Activated naive CD8-positive, alpha-beta T cell treated with anti-CD3 and anti-CD28 coated beads, Interleukin-2, amount 10 ng/mL, durations not matched to agents 7 days and 5 days (primary cell): ENCODE results near the gene BRSK2. TPM values are rescaled to one million over a fixed set of nuclear protein-coding genes. Genes with fewer than 3 reads are reported as not detected.

ENCODE experiments used
- ATAC-seq: fragments of 150-1000 bp; cut with Tn5 transposase; one replicate; pipeline ENCODE4 v1.10.0; 2021; ENCODE audit warnings: low read depth, moderate library complexity
- POLR2A ChIA-PET: fragments of 350-600 bp; sonication (Branson Sonifier 250); formaldehyde crosslinking; loops from one replicate; lab custom pipeline; 2021; ENCODE audit warnings: antibody characterized with exemption; lab: Charles Lee
- DNase-seq: peaks from one replicate; pipeline ENCODE4 v3.0.0; 2021
- H3K27ac Mint-ChIP-seq: one replicate; pipeline ENCODE4 v1.8.0; 2022; ENCODE audit warnings: mild to moderate bottlenecking, mixed read lengths
- H3K27me3 Mint-ChIP-seq: one replicate; pipeline ENCODE4 v1.8.0; 2022; ENCODE audit warnings: mild to moderate bottlenecking, moderate library complexity, mixed read lengths
- H3K36me3 Mint-ChIP-seq: one replicate; pipeline ENCODE4 v1.8.0; 2021; ENCODE audit warnings: mild to moderate bottlenecking, mixed read lengths
- H3K4me1 Mint-ChIP-seq: one replicate; pipeline ENCODE4 v1.8.0; 2021; ENCODE audit warnings: mixed read lengths
- H3K4me3 Mint-ChIP-seq: one replicate; pipeline ENCODE4 v1.8.0; 2022; ENCODE audit warnings: mild to moderate bottlenecking, moderate library complexity, mixed read lengths
- H3K9me3 Mint-ChIP-seq: one replicate; pipeline ENCODE4 v1.8.0; 2021; ENCODE audit warnings: mixed read lengths
- total RNA-seq, 2 experiments: library from RNA; stranded (reverse); gene quantifications; one replicate each; pipeline ENCODE4 v1.2.3, GENCODE V29; 2021

The BRSK2 gene
- total RNA-seq, 2 experiments from 2014 or later: 0.36 to 0.37 TPM

DNA sequence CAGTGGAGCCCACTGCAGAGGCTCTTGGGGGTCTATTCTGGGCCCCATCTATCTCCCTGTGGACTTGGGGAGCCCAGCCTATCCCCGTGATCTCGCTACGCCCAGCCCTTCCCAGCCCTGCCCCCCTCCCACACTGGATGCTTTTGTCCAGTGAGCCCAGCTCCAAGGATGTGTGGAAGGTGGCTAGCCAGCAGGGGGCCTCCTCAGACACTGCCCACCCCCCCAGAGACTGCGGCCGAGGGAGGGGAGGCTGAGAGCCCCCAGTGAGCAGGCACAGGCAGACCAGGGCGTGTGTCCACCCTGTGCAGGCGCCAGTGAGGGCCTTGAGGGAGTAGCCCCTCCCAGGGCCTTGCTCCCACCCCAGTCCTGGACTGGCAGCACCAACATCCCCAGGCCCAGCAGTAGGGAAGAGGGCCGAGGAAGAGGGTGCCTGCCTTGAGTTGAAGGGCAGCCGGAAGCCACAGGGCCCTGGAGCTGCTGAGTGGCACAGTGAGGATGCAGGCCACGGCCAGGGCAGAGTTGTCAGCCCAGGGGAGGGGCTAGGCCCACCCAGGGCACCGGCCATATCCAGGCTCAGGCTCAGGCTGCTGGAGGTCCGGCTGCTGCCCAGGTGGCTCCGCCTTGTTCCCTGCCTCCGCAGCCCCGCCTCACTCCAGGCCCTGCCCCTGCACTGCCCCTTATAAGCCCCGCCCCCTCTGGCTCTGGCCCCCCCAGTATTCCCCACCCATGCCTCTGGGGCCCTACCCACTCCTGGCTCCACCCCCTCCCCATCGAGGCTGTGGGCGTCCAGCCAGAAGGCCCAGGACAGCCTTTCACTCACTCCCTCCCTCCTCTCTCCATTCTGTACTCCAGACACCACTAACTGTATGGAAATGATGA lies 68.8 kb downstream of the BRSK2 start:
- Mint-ChIP-seq H3K9me3 (no peaks in the 10 kb centered on the region), H3K27ac (no peak overlapping the region), H3K27me3 (no peaks in the 10 kb centered on the region), H3K4me3 (no peak overlapping the region), H3K4me1 (no peaks in the 10 kb centered on the region), H3K36me3 (no peaks in the 10 kb centered on the region)
- ATAC-seq: no peak
- DNase-seq: no peak
- POLR2A ChIA-PET: no interaction called here

DNA sequence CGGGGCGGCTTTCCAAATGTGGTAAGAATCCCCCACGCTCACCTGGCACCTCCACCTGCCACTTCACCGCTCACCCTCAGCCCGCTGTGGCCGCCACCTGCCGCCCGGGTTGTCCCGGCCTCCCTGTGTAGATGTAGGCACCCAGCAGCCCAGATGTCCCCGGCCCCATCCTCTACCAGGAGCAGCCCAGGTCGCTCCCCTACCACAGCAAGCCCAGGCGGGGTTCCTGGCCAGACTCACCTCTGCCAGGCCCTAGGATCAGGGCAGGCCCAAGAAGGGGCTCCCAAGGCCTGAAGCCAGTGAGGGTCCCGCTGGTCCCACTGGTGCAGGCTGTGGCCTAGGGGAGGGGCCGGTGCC lies 69.5 kb downstream of the BRSK2 start:
- POLR2A ChIA-PET: no interaction called here
- no peaks in the 10 kb centered on the region for H3K4me1 Mint-ChIP-seq
- DNase-seq (no peak), ATAC-seq (no peak)
- H3K4me3 Mint-ChIP-seq: no peak overlapping the region
- no peak overlapping the region for H3K27ac Mint-ChIP-seq
- H3K27me3 Mint-ChIP-seq: no peaks in the 10 kb centered on the region
- no peaks in the 10 kb centered on the region for H3K36me3 Mint-ChIP-seq
- H3K9me3 Mint-ChIP-seq: no peaks in the 10 kb centered on the region

DNA sequence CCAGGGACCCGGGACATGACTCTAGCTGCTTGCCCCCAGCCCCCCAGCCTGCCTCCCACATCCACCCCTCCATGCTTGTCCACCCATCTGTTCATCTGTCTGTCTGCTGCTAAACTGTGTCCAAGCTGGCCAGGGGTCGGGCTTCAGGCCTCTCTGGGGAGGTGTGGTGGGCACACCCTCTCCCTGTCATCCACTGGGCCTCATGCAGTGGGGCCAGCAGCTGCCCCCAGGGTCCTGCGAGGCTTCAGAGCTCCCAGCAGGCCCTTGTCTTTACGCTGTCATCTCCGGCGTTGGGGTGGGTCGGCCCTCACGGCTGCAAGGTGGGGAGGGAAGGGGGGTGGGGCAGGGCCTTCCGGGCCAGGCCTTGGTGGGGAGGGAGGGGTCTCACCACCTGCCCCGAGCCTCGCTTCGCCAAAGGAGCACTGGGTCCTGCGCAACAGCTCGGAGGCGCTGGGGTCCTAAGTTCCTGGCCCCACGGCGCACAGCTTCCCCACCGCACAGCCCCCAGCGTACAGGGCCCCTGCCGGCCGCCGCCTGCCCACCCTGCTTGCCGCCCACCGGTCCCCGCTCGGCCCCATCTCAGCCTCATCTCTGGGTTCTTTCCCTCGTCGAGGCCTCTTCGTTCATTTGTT lies 70.1 kb downstream of the BRSK2 start:
- DNase-seq: no peak
- no peaks in the 10 kb centered on the region for H3K36me3 Mint-ChIP-seq
- H3K4me3 Mint-ChIP-seq: no peak overlapping the region
- ATAC-seq: no peak
- no peaks in the 10 kb centered on the region for H3K9me3 Mint-ChIP-seq
- POLR2A ChIA-PET: no interaction called here
- H3K27ac Mint-ChIP-seq: no peak overlapping the region
- H3K4me1 Mint-ChIP-seq: no peaks in the 10 kb centered on the region
- H3K27me3 Mint-ChIP-seq: no peaks in the 10 kb centered on the region

DNA sequence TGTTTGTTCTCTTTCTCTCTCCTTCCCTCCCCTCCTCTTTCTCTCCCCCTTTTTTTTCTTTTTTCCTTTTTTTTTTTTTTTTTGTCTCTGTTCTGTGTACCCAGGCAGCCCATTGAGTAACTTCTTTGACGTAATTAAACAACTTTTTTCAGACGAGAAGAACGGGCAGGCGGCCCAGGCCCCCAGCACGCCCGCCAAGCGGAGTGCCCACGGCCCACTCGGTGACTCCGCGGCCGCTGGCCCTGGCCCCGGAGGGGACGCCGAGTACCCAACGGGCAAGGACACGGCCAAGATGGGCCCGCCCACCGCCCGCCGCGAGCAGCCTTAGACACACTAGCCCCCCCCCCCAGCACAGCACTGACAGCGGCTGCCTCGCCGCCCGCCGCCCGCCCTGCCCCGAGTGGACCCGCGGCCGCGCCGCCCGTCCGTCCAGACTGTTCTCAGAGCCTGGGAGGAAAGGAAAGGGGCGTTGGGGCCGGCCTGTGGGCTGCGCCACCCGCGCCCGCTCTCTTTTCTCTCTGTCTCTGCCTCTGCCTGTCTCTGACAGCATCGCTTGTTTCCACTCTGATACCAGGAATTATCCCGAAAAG lies 70.8 kb downstream of the BRSK2 start:
- ATAC-seq: no peak

DNA sequence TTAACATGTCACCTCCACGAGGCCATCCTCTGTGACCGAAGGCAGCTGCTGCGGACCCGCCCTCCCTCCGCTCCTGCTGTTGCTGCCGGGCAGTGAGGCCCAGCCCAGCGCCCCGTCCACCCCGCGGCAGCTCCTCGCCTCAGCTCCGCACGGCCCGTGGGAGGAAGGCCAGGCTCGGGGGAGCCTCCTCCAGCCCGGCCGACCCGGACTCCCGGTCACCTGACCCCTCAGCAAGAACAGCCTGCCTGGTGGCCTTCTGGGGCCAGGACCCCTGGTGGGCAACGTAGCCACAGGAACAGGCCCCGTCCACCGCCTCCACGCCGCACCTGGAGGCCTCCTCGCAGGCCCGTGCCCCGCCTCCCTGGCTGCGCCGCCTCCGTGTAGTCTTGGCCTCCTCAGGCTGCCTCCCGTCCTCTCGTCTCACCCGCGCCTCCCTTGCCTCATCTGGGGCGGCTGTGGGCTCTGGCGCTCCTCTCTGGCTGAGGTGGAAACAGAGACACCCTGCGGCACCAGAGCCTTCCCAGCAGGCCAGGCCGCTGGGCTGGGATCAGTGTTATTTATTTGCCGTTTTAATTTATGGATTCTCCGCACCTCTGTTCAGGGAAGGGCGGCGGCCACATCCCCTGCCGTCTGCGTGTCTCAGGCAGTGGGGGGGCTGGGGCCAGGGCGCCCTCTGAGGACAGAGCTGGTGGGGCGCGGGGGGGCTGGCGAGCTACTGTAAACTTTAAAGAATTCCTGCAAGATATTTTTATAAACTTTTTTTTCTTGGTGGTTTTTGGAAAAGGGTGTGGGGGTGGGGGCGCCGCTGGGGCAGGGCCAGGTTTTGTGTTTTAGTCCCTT lies 71.5 kb downstream of the BRSK2 start:
- POLR2A ChIA-PET: no interaction called here
- no peak overlapping the region for H3K27ac Mint-ChIP-seq
- H3K36me3 Mint-ChIP-seq: peaks cover 4% of the 10 kb centered on the region
- no peak for DNase-seq
- H3K4me3 Mint-ChIP-seq: no peak overlapping the region
- ATAC-seq: no peak
- no peaks in the 10 kb centered on the region for H3K27me3 Mint-ChIP-seq
- H3K4me1 Mint-ChIP-seq: no peaks in the 10 kb centered on the region
- H3K9me3 Mint-ChIP-seq: no peaks in the 10 kb centered on the region

More for the DNA sequence above, 70.8 kb downstream of the BRSK2 start:
- no peak overlapping the region for H3K4me3 Mint-ChIP-seq
- DNase-seq: no peak
- H3K27ac Mint-ChIP-seq: no peak overlapping the region
- H3K9me3 Mint-ChIP-seq: no peaks in the 10 kb centered on the region
- POLR2A ChIA-PET: no interaction called here
- H3K27me3 Mint-ChIP-seq: no peaks in the 10 kb centered on the region
- H3K36me3 Mint-ChIP-seq: peaks cover 1% of the 10 kb centered on the region
- no peaks in the 10 kb centered on the region for H3K4me1 Mint-ChIP-seq

DNA sequence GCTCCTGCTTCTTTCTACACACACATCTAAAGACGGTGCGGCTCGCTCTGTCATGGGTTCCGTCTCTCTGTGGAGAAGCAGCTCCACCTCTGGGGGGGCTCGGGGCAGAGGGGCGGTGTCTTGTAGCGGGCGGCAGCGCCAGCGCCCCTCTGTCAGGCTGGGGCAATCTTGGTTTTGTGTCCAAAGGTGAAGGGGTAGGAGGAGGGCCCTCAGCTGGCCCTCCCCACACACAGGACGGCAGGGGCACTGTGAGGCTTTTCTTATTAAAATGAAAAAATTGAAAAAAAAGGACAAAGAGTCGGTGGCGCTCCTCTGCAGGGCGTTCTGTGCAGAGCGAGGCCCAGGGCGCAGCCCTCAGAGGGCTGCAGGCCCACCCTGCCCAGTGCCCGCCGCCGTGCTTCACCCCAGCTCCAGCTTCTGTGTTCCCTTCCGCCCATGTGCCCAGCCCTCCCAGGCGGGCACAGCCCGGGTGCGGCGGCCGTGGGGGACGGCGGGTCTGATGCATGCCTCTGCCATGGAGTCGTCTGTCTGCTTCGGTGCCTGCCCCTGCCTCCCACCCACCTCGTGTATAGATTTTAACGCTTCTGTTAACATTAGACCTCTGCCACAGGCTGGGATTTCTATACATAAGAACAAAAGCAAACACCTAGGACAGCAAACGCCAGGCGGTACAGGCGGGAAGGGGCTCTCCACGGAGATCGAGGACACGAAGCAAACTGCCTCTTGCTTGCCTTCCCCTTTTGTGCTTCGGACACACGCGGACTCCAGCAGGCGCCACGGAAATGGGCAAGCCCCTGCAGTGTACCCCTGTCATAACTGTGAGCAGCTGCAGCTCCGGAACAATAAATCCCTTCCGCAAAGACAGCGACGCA lies 72.3 kb downstream of the BRSK2 start:
- DNase-seq: no peak
- no peak overlapping the region for H3K4me3 Mint-ChIP-seq
- no peaks in the 10 kb centered on the region for H3K4me1 Mint-ChIP-seq
- no peak for ATAC-seq
- no peaks in the 10 kb centered on the region for H3K9me3 Mint-ChIP-seq
- H3K27me3 Mint-ChIP-seq: no peaks in the 10 kb centered on the region
- H3K27ac Mint-ChIP-seq: no peak overlapping the region
- POLR2A ChIA-PET: no interaction called here
- peaks cover 4% of the 10 kb centered on the region for H3K36me3 Mint-ChIP-seq

DNA sequence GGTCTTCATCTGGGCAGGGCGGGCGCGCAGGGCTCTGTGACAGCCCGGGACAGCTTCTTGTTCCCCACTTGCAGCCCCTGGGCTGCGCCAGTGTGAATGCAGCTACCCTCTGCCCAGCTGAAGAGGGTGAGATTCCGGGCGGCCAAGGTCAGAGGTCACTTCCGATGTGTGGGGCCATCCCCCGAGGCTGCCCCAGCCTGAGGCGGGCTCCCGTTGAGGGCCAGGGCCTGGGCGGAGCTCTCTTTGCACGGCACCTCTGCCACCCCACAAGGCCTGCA lies 72.9 kb downstream of the BRSK2 start:
- no peak overlapping the region for H3K4me3 Mint-ChIP-seq
- H3K27ac Mint-ChIP-seq: no peak overlapping the region
- H3K9me3 Mint-ChIP-seq: no peaks in the 10 kb centered on the region
- H3K27me3 Mint-ChIP-seq: no peaks in the 10 kb centered on the region
- ATAC-seq (no peak), DNase-seq (no peak)
- peaks cover 4% of the 10 kb centered on the region for H3K36me3 Mint-ChIP-seq
- POLR2A ChIA-PET: no interaction called here
- no peaks in the 10 kb centered on the region for H3K4me1 Mint-ChIP-seq

DNA sequence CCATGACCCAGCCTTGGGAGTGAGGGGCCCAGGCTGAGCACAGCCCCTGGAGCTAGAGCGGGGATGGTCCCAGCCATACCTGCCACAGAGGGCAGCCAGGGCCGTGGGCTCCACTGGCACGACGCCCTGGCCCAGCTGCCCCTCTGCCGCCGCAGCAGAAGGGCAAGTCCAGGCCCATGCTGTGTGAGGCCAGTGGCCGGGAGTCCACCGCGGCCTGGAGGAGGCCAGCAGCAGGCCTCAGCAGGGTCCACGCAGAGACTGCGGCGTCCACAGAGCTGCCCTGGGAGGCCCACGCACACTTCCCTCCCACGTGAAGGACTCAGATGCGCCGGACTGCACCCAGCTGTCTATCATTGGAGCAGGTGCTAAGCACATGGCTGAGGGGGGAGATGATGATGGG lies 73.3 kb downstream of the BRSK2 start:
- no peaks in the 10 kb centered on the region for H3K27me3 Mint-ChIP-seq
- no peak overlapping the region for H3K27ac Mint-ChIP-seq
- ATAC-seq (no peak), DNase-seq (no peak)
- H3K4me1 Mint-ChIP-seq: no peaks in the 10 kb centered on the region
- H3K4me3 Mint-ChIP-seq: no peak overlapping the region
- no peaks in the 10 kb centered on the region for H3K9me3 Mint-ChIP-seq
- H3K36me3 Mint-ChIP-seq: peaks cover 4% of the 10 kb centered on the region
- POLR2A ChIA-PET: no interaction called here

DNA sequence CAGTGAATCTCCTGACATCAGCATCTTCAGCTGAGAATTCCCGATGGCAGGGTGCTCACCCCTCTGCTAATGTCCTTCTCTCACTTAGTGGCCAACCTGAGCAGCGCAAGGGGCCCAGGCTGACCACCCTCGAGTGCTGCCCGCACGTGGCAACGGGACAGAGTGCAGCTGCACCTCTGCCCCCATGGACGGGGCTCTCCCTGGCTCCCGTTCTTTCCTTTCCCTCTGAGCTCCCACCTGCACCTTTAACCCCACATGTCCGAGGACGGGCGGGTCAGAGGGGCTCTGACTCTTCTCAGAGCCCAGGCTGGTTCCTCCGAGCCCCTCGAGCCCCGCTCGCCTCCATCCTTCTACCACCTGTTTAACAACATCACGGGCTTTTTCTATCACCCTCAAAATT lies 77.0 kb downstream of the BRSK2 start:
- peaks cover 4% of the 10 kb centered on the region for H3K36me3 Mint-ChIP-seq
- ATAC-seq: no peak
- H3K4me3 Mint-ChIP-seq: no peak overlapping the region
- DNase-seq: no peak
- H3K27ac Mint-ChIP-seq: no peak overlapping the region
- POLR2A ChIA-PET: no interaction called here
- H3K9me3 Mint-ChIP-seq: no peaks in the 10 kb centered on the region
- no peaks in the 10 kb centered on the region for H3K4me1 Mint-ChIP-seq
- no peaks in the 10 kb centered on the region for H3K27me3 Mint-ChIP-seq

DNA sequence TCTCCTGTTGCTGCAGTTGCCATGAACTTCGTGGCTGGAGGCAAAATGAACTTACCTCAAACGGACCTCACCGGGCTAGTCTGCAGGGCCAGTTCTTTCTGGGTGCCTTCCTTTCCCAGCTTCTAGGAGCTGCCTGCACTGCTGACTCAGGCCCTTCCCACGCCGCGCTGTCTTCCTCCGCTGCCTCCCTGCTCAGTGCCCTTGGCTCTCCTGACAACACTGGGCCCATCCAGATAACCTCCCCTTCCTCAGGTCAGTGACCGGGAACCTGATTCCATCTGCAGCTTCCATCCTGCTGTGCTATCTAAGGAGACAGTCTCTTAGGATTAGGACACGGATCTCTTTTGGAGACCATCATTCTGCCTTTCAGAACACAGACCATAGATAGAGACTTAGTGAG lies 77.5 kb downstream of the BRSK2 start:
- Mint-ChIP-seq H3K4me1 (no peaks in the 10 kb centered on the region), H3K4me3 (no peak overlapping the region), H3K9me3 (no peaks in the 10 kb centered on the region), H3K27me3 (no peaks in the 10 kb centered on the region), H3K27ac (no peak overlapping the region), H3K36me3 (peaks cover 4% of the 10 kb centered on the region)
- POLR2A ChIA-PET: no interaction called here
- ATAC-seq (no peak), DNase-seq (no peak)

DNA sequence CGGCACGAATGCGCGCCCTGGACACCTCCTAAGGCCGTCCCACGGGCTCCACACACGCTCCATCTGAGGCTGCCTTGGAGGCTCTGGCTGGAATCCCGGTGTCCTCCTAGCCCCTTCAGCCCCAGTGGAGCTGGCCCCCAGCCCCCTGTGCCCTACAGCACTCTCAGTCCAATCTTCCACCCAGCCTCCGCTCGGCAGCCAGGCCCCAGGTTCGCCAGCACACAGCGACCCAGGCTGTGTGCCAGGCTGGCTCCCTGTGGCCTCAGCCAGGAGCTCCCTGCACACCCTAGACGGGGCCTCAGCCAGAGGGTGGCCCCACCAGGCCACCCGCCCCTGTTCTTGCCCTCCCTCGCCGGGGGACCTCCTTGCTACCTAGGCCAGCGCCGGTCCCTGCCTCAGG lies 78.3 kb downstream of the BRSK2 start:
- POLR2A ChIA-PET: no interaction called here
- Mint-ChIP-seq H3K27ac (no peak overlapping the region), H3K4me1 (no peaks in the 10 kb centered on the region), H3K27me3 (no peaks in the 10 kb centered on the region), H3K9me3 (no peaks in the 10 kb centered on the region), H3K4me3 (no peak overlapping the region), H3K36me3 (peaks cover 4% of the 10 kb centered on the region)
- ATAC-seq (no peak), DNase-seq (no peak)

DNA sequence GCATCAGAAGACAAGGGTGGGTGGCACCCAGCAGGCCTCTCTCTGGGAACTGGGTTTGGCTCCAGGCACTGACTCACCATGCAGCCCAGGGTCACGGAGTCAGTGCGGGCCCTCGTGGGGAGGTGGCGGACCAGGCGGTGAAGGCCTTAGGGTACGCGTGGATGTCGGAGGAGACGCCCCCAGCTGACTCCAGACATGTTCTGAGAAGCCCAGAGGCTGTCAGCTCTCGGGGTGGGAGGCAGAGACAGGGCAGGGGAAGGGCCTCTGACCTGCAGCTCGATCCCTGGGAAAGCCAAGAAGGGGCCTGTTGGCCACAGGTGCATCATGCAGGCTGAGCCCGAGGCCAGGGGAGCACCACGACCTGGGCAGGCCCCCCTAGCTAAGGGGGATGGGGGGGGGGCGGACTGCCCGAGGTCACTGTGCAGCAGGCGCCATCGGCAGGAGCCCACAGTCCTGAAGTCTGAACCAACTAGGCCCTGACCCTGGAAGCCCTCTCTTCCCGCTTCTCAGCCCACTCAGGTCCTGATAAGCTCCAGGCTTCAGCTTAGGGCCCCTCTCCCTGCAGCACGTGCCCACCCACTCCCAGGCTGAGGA lies 78.8 kb downstream of the BRSK2 start:
- no peak for ATAC-seq
- Mint-ChIP-seq H3K36me3 (peaks cover 4% of the 10 kb centered on the region), H3K27ac (no peak overlapping the region)

More for the DNA sequence above, 78.8 kb downstream of the BRSK2 start:
- no peak overlapping the region for H3K4me3 Mint-ChIP-seq
- DNase-seq: no peak
- POLR2A ChIA-PET: no interaction called here
- no peaks in the 10 kb centered on the region for H3K9me3 Mint-ChIP-seq
- no peaks in the 10 kb centered on the region for H3K27me3 Mint-ChIP-seq
- H3K4me1 Mint-ChIP-seq: no peaks in the 10 kb centered on the region
